SK-MEL-5 (cell line): ENCODE measurements around the gene EGFL6. TPM values are rescaled to one million over a fixed set of nuclear protein-coding genes. Genes with fewer than 3 reads are reported as not detected.
"Not testable (repeated sequence)": the region's sequence is repeated elsewhere in the genome, so short reads cannot be mapped to it uniquely, and the experiment has no call there.

Experiments used
- DNase-seq: peaks from one replicate; pipeline ENCODE4 v3.0.0-alpha.2; 2016; ENCODE audit warnings: low read depth, low spot score
- in situ Hi-C: cut with HindIII; loops from 2 replicates; pipeline ENCODE4 v1.10.0; 2016; ENCODE audit warnings: low sequenced_read_pairs, high pct_unique_total_duplicates, low pct_unique_long_range_greater_than_20kb
- total RNA-seq: library from RNA; depleted of rRNA; stranded (reverse); fragments of >200 nt; shearing (Covaris generic); gene quantifications from 2 replicates; pipeline ENCODE4 v1.2.3, GENCODE V29; 2014

EGFL6 gene
- total RNA-seq, 1 experiment from 2014 or later: not detected

DNA sequence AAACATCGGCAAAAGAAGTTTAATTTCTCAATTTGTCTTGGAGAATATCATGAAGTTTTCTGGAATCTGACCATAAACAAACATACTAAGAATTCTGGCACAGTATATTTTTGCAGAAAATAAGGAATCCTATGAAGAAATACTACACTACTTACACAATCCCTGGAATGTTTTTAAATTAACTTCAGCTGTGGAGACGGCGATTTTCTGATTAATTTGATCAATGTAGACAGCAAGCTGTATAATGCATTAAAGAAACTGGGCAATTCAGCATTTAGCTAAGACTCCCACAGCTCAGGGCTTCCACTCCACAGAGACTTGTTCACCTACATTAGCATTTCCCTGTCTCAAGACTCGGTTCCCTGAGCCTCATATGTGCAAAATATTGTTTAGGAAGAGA is 12.2 kb downstream of the EGFL6 start:
- in situ Hi-C loops: no loop called here
- DNase-seq: no peak

DNA sequence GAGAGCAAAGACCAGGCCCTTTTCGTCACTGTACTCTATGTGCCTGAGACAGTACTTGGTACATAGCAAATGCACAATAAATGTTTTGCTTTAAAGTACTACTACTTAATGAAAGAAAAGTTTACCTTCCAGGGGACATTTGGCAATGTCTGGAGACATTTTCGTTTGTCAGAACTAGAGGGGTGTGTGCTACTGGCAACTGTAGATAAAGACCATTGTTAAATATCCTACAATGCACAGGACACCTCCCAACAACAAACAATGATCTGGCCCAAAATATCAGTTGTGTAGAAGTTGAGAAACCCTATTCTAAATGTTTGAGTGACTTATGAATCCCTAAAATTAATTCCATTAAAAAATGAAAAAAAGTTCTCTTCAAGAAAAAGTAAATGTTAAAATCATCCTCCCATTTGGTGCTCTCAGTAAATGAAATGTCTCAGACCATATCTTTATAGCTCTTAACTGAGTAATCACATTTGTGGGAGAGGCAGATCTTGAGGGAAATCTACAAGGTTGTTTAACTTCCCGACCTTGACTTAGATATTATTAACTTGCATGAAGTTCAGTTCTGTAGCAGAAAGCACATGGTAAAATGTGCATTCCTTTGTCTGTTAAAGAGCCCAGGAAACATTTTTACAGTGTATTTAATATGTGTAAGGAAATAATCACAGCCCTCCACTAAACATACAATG is 18.5 kb downstream of the EGFL6 start:
- in situ Hi-C loops: no loop called here
- DNase-seq: no peak

DNA sequence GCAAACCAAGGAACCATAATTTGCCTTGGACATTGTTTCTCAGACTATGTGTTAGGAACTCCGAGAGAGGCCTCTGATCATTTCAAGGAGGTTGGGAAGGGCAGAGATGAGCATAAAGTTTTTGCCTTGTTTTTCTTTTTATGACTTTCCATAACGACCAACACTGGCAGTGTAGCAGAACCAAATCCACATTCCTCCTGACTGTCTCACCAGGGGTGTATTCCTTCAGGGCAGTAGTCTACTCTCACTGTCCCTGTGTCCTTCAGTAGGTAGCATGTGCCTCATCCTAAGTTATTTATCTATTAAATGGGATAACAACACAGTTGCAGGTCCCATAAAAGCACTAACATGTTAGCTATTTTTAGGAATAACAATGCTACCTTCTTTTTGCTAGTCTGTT is 20.8 kb downstream of the EGFL6 start:
- in situ Hi-C loops: no loop called here
- no peak for DNase-seq

DNA sequence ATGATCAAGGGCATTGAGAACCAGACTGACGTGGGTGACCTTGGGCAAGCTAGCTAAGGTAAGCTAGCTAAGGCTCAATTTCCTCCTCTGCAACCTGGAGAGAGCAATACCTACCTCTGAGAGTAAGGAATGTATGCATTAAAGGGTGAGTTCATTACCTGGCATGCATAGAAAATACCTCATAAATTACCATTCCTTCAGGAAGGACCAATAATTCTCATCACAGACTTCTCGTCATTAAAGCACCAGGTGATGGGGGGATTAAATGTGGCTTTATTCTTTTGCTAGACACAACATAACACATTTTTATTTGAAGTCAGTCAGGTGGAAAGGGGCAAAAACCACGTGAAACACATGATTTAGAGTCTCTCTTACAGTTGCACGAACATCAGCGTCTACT is 21.5 kb downstream of the EGFL6 start:
- in situ Hi-C loops: no loop called here
- DNase-seq: no peak

DNA sequence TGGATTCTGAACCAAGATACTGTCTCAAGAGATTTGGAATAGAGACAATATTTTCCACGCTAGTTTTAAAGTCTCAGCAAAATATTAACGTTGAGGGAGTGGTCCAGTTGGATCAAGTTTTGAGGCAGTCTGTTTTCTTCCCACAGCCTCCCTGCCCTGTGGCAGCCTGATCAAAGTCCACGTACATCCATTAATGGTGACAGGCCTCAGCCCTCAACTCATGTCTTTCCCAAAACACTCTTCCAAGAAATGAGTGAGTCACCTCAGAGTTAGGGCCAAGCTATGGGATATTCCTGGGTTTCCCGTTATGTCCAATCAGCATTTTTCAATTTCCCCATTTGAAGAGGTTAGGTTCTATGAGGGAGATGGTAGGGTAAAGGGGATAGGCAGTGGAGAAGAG is 28.5 kb downstream of the EGFL6 start:
- DNase-seq: no peak
- in situ Hi-C loops: no loop called here

DNA sequence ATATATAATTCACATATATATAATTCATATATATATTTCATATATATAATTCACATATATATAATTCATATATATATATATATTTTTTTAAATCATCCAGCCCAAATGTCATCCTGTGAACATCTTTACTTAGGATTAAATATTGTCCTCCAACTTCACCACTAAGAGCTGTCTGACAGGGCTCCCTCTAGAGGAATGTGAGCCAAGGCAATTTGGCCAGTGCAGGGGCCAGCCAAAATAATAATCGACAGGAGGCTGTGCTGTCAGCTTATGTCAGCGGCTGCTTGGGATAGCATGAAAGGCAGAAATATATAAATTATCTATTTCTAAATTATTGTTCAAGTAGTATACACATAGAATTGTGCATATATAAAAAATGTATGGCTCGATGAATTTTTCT is 29.5 kb downstream of the EGFL6 start:
- peak; percentile 47 for DNase-seq

DNA sequence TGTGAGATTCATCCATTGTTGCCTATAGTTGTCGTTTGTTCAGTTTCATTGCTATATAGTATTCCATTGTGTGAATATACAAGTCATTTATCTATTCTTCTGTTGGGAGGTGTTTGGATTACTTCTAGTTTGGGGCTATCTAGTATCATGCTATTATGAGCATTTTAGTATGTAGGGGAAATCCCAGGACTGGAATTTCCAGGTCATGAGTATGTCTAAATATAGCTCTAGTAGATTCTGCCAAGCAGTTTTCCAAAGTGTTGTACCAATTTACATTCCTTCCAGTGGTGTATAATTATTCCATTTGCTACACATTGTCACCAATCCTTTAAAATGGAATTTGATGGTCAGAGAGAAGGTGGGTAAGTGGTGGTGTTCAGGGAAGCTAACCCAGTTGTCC is 30.1 kb downstream of the EGFL6 start:
- DNase-seq: no peak
- in situ Hi-C loops: no loop called here

More for the DNA sequence above, 29.5 kb downstream of the EGFL6 start:
- in situ Hi-C loops: no loop called here

DNA sequence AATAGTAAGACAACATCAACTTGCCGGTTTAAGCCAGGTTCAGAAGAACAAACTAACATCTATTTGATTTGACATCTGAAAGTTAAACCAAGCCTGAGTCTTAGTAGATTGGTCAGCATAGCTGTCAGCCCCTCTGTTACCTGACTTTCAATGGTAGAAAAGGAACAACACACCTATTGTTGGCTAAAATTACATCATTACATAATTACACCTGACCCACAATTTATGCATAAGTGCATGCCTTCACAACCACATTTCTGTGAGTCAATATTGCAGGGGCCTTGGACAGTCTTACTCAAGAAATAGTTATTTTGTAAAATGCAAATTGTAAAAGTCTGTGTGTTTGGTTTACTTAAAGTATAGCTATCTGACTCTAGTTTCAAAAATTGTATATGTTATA is 36.2 kb downstream of the EGFL6 start:
- DNase-seq: no peak
- in situ Hi-C loops: no loop called here

DNA sequence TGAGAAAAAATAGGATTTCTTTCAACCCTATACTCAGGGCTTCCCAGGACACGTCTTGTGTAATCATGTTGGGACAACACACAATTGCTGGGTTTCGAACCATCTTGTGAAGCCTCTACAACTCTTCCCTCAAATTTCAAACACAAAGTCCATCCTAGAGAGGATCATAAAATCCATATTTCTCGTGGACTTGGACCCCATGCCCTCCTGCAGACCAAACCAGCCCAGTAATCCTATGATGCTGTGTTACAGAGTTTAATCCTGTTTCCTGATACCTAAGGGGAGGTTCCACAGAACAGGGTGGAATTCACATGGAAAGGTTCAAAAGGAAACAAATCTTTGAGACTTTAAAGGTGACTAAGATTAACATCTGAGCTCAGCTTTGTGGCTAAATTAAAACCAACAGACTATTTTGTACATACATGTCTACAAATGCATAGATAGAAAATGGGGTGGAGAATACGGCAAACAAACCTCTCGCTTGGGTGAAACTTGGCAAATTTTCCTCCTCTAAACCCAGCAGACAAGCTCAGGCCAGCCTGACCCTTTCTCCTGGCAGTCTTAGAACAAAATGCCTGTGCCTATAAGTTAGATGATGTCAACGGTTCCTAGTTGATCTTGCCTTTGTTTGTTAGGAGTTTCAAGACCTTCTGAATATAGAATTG is 38.1 kb downstream of the EGFL6 start:
- in situ Hi-C loops: no loop called here
- no peak for DNase-seq

DNA sequence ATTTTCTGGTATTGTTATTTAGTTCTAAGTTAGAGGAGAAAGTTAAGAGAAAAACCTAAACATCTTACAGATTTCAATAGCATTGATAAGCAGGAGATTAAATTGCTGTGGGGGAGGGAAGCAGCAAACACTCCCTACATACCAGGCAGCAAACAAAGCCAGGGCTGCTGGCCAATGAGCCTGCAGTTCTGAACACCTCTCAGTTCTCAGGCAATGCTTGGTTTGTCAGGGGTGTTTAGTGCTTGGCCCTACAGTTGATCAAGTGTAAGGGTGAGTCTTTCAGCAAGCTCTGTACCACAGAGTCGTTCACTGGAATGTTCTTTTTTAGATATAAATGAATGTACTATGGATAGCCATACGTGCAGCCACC is 38.6 kb downstream of the EGFL6 start:
- in situ Hi-C loops: no loop called here
- no peak for DNase-seq

DNA sequence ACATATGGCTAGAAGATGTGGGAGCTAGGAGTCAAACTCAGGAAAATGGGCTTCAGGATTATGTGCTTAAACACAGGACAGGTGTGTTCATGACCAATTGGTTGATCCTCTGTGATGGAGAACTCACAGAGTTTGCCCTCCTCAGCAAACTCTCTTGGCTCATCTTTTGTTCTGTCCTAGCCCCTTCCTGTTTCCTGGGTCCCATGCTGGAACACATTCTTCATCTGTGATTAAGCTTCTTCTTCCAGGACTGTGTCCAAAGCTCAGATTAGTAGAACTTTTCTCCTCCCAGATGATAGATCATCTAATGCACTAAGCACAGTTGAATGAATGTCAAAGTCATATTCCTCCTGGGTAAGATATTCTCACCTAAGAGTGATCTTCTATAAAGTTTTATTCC is 44.8 kb downstream of the EGFL6 start:
- no peak for DNase-seq
- in situ Hi-C loops: no loop called here

DNA sequence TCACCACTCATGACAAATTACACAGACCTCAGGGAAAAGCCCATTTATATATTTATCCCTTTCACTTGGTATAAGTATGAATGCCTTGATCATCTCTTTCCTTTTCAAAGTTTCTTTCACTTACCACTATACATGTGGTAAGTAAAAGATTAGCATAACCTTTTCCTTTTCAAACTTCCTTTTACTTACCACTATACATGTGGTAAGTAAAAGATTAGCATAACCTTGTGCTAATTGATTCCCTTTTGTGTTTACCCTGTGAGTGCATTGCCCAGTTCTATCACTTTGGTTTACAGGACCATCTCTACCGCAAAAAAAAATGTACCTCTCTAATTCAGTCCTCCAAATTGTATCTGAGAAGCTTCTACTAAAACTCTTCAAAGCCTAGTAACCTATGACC is 50.8 kb downstream of the EGFL6 start:
- in situ Hi-C loops: no loop called here
- no peak for DNase-seq

DNA sequence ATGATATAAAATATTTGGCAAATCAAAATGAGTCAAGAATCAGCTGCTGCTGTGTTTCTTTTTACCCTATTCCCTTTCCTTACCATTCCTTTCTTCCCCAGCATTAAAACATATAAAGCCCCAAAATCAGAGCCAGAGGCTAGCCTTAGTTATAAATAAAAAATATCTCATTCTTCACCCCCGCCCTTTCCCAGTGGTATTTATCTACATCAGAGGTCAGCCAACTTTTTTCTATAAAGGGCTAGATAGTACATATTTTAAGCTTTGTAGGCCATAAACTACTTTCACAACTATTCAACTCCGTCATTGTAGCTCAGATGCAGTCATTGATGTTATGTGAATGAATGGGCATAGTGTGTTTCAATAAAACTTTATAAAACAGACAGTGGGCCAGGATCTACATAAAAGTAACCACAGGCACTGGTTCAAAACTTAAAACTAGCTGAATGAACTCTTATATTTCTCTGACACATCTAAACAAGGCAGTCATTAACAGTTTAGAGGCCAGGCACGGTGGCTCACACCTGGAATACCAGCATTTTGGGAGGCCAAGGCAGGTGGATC is 53.1 kb downstream of the EGFL6 start:
- DNase-seq: peak; percentile 1
- in situ Hi-C loops: no loop called here

DNA sequence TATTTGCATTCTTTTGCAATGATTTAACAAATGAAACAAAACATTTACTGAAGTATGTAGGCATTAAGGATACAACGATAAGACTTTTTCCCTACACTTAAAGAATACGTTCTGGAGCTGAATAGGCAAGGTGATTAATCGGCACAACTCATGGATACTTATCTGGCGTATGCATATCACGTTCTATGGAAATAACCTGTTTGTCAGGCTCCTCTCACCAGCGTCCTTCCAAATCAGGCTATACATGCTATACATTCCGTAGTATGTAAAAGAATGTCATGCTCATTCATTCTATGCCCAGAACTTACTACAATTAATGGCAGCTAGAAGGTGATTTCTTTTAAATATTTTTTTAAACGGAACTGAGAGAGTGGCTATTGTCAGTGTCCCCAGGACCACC is 57.9 kb downstream of the EGFL6 start:
- in situ Hi-C loops: no loop called here
- DNase-seq: no peak

DNA sequence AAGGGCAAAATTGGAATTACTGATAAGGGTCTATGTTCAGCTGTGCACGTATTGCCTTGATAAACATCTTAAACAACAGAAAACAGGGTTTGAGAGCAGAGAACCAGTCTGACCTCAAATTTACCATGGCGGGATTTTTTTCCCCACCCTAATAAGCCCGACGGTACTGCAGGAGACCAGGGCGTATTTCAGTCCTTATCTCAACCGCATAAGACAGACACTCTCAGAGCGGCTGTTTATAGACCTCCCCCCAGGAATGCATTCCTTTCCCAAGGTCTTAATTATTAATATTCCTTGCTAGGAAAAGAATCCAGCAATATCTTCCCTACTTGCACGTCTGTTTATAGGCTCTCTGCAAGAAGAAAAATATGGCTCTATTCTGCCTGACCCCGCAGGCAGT is 67.8 kb downstream of the EGFL6 start:
- in situ Hi-C loops, DNase-seq: not testable (repeated sequence)

DNA sequence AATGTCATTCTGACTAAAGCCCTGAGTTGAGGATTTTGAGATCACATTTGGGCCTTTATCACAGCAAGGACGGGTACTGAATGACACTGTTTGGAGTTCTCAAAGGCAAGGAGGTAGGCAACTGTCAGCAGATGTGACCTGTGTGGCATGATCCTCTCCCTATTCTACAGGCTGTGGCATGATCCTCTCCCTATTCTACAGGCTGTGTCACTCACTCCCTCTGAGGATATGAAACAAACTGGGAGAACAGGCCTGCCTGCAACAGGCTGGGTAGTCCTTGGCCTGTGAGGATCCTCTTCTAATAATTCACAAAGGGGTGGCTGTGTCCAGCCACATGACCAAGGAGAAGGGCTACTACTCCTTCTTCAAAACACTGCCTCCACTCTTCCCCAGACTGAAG is 68.6 kb downstream of the EGFL6 start:
- in situ Hi-C loops: no loop called here

DNA sequence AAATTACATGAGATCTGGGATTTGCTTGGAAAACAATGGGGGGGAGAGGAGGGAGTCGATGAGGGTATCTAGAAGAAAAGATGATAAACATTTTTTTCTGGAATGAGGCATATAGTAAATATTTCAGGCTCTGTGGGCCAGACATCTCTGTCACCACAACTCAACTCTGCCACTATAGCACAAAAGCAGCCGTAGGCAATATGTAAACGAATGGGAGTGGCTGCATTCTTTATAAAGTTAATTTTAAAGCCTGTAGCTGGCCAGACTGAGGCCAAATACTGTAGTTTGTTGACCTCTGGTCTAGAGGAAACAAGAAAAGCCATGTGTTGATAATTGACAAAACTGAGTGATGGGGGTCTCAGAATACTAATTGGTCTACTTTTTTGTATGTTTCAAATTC is 69.4 kb downstream of the EGFL6 start:
- no peak for DNase-seq
- in situ Hi-C loops: no loop called here

More for the DNA sequence above, 68.6 kb downstream of the EGFL6 start:
- no peak for DNase-seq

DNA sequence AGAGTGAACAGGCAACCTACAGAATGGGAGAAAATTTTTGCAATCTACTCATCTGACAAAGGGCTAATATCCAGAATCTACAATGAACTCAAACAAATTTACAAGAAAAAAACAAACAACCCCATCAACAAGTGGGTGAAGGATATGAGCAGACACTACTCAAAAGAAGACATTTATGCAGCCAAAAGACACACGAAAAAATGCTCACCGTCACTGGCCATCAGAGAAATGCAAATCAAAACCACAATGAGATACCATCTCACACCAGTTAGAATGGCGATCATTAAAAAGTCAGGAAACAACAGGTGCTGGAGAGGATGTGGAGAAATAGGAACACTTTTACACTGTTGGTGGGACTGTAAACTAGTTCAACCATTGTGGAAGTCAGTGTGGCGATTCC is 72.3 kb downstream of the EGFL6 start:
- DNase-seq, in situ Hi-C loops: not testable (repeated sequence)

DNA sequence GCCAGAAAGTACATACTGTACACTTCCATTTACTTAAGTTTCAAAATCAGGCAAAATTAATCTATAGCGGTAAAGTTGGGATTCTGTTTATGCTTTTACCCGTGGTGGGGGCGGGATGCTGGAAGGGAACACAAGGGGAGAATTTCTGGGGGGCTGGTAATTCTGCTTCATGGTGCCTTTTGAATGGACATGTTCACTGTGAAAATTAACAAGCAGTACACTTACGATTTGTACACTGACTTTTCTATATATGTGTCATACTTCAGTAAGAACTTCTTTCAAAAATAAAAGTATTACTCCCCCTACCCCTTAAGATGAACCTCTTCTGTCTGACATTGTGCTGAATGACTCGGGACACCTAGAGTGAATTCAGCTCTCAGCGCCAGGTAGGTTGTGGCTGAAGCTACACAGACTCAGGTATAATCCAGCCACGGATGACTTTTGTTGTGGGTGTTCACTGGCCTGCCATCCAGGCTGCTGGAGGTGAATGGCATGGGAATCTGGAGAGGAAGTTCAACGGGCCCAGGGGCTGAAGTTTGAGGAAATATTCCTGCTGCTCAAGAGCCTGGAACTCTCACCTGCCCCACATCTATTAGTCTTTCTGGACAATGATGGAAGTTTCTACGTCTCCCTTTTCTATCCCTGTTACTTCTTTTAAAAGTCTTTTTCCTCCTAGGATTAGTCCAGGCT is 76.2 kb downstream of the EGFL6 start:
- in situ Hi-C loops: no loop called here
- DNase-seq: no peak
